Right cardiac atrium (tissue), 5 donors: ENCODE results near the gene LAMB3. TPM values are rescaled to one million over a fixed set of nuclear protein-coding genes. Genes with fewer than 3 reads are reported as not detected.
"Not testable (repeated sequence)": the region's sequence is repeated elsewhere in the genome, so short reads cannot be mapped to it uniquely, and the experiment has no call there.

Experiments used
- ATAC-seq, 2 donors: fragments of 200-7000 bp; cut with Tn5 transposase; one replicate each; pipeline versions ENCODE4 v1.8.0 to v1.9.1; 2020; ENCODE audit warnings: moderate library complexity in 2 of 2, mild to moderate bottlenecking in 1 of 2
- DNase-seq, 3 donors: peaks; one replicate each; pipeline ENCODE4 v3.0.0-alpha.2; 2020
- H3K27ac ChIP-seq: one replicate; pipeline ENCODE4 v1.5.1; 2013; ENCODE audit warnings: mild to moderate bottlenecking, low read length, control low read depth, moderate library complexity
- H3K27me3 ChIP-seq: one replicate; pipeline ENCODE4 v1.6.1; 2013; ENCODE audit not compliant: control insufficient read depth, insufficient read depth
- H3K4me1 ChIP-seq: one replicate; pipeline ENCODE4 v1.6.1; 2013; ENCODE audit warnings: low read length; ENCODE audit not compliant: control insufficient read depth, insufficient read depth
- H3K4me3 ChIP-seq: one replicate; pipeline ENCODE4 v1.5.1; 2013; ENCODE audit warnings: low read length, control low read depth
- H3K9me3 ChIP-seq: one replicate; pipeline ENCODE4 v1.6.1; 2013; ENCODE audit warnings: low read length; ENCODE audit not compliant: control insufficient read depth
- WGBS: extraction: QIAGEN DNeasy Blood & Tissue Kit; methylation state at CpG from one replicate; pipeline ENCODE4 v1.1.7; 2013; 5-methylcytosine and 5-hydroxymethylcytosine counted together
- intact Hi-C, 4 donors: fragments of 100-400 bp; cut with DNase I; formaldehyde crosslinking; loops; one replicate each; pipeline versions ENCODE4 v1.11.0 to v1.14.0; 2022 to 2023
- long read RNA-seq, 4 donors: library from polyadenylated mRNA; unstranded; transcript quantifications; one replicate each; pipeline ENCODE4 v2.0.0, GENCODE V29; 2020 to 2021
- polyA plus RNA-seq: library from polyadenylated mRNA; stranded (reverse); fragments of 200-250 nt; gene quantifications from one replicate; pipeline ENCODE4 v1.2.3, GENCODE V29; 2013
- total RNA-seq, 4 donors: library from RNA; stranded (reverse); fragmentation: NEBNext Ultra II Directional; extraction: Animal tissue kit (Norgen Biotek cat#: 25700); gene quantifications; one replicate each; pipeline ENCODE4 v1.2.1, GENCODE V29; 2021
- donor health status: healthy with polysubstance abuse.
- donor health status: DM: no; HTN: yes; CAD: no.
- donor health status: DM: no; HTN: no; CAD: no.
- donor health status: DM: no; HTN: yes; CAD: no; lungs with severe emphysema.
- donor health status: DM: yes; HTN: yes; CAD: no.

The LAMB3 gene
- 10 to 100 TPM in 2 of 4 donors, 1 to 10 TPM in 2; 3.0 to 13.7 (median 11.0) TPM for total RNA-seq
- polyA plus RNA-seq: 4.9 TPM
- long read RNA-seq, donor 1, partial matches to known transcripts: 30 of 31 reads
- long read RNA-seq, donor 1, other reads (novel, unspliced or antisense): 1 of 31 reads
- long read RNA-seq, donor 2, partial matches to known transcripts: 16 of 17 reads
- long read RNA-seq, donor 2, other reads (novel, unspliced or antisense): 1 of 17 reads
- long read RNA-seq, donor 3, partial matches to known transcripts: 16 of 16 reads
- long read RNA-seq, donor 3, other reads (novel, unspliced or antisense): 0 of 16 reads
- long read RNA-seq, donor 4, partial matches to known transcripts: 13 of 14 reads
- long read RNA-seq, donor 4, other reads (novel, unspliced or antisense): 1 of 14 reads

GRCh38 chr1:209652121-209652735, at the start of gene LAMB3:
Gene LAMB3 (minus strand): TSS chr1:209652425. CDS start chr1:209650944, 1,481 bp downstream.
- 76% methylated on average over 14 of the region's 14 CpGs for WGBS
- DNase-seq (no peak), ATAC-seq (no peak)
- no peaks in the 10 kb centered on the region for H3K27me3 ChIP-seq
- H3K4me1 ChIP-seq: peaks cover 22% of the 10 kb centered on the region
- peak within 1 kb of the TSS; percentile 7 for H3K27ac ChIP-seq
- H3K9me3 ChIP-seq: no peaks in the 10 kb centered on the region
- intact Hi-C loops: no loop called here
- H3K4me3 ChIP-seq: no peak within 1 kb of the TSS

GRCh38 chr1:209700686-209701085, 48.5 kb upstream of the LAMB3 start:
- H3K9me3 ChIP-seq, DNase-seq, H3K27me3 ChIP-seq, ATAC-seq, intact Hi-C loops, H3K4me1 ChIP-seq, H3K27ac ChIP-seq, H3K4me3 ChIP-seq: not testable (repeated sequence)

- WGBS: 74% methylated on average over 3 of the region's 3 CpGs
- Histone ChIP-seq H3K9me3 (no peaks in the 10 kb centered on the region), H3K4me3 (no peak overlapping the region), H3K27me3 (no peaks in the 10 kb centered on the region), H3K4me1 (peaks cover 7% of the 10 kb centered on the region), H3K27ac (no peak overlapping the region)
- DNase-seq: no peak
- peak; percentile 40 to 48 for ATAC-seq
- intact Hi-C loops: loop anchor here (5.0 to 10.0 kb wide), 4 partner anchors 48 to 92 kb away; no protein-coding TSS in a partner anchor
Observed at GRCh38 chr1:209697126-209697525, 44.9 kb upstream of the LAMB3 start.

DNA sequence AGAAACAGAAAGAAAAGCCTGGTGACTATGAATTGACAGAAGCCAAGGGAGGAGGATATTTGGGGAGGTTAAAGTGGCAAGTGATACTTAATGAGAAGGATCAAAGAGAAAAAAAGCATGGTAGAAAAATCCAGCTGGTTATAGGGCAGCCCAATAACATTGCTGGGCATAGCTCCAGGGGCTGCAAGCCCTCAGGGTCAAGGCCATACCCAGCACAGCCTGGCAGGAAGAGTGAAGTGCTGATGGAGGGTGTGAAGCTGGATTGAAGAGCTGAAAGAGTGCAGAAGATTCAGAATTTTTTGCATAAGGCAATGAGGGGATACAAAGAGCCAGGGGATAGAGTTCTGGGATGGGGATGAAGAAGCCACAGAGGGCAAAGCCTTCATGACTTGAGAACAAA, 44.4 kb upstream of the LAMB3 start:
- H3K27me3 ChIP-seq: no peaks in the 10 kb centered on the region
- no peak overlapping the region for H3K27ac ChIP-seq
- peaks cover 7% of the 10 kb centered on the region for H3K4me1 ChIP-seq
- no peaks in the 10 kb centered on the region for H3K9me3 ChIP-seq
- intact Hi-C loops: loop anchor here (5.0 to 10.0 kb wide), 4 partner anchors 48 to 92 kb away; no protein-coding TSS in a partner anchor
- no peak overlapping the region for H3K4me3 ChIP-seq
- no peak for ATAC-seq
- DNase-seq: no peak

DNA sequence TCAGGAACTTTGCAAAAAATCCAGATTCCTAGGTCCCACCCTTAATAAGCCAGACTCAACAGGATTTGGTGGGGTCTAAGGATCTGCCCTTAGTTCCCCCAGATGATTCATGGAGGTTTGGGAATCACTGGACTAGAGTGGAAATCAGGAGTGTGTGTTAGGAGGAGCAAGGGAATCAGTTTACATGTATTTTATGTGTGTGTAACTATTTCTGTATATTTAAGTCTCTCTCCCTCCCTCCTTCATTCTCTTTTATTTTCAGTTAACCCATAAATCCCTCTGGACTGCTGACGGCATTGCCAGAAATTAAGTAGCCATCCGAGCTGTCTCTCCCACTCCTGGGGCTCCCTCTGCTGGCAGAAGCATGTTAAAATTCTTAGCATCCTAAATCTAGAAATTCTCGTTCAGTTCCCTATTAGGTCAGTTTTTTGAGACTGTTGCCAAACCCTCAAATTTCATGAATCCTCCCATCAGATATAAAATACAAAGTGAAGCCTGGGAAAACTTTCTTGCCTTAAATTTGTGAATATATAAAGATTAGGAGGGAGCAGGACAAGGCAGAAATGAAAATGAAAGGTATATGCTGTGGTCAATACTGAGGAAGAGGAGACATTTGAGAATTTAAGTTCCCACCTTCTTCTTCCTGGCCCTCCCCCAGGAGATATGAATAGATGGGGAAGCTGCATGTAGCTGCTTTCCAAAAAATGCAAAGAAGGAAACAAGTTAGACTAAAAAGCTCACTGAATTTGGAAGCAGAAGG, 40.7 kb upstream of the LAMB3 start:
- WGBS: under 1% methylated on average over 3 of the region's 3 CpGs
- H3K9me3 ChIP-seq: no peaks in the 10 kb centered on the region
- peak; percentile 52 to 65 for ATAC-seq
- no peaks in the 10 kb centered on the region for H3K27me3 ChIP-seq
- DNase-seq: peak; percentile 82 to 86 (median 85)
- intact Hi-C loops: loop anchor here (2.0 to 10.0 kb wide), 5 partner anchors 52 to 116 kb away; no protein-coding TSS in a partner anchor
- no peak overlapping the region for H3K27ac ChIP-seq
- H3K4me3 ChIP-seq: no peak overlapping the region
- H3K4me1 ChIP-seq: peaks cover 19% of the 10 kb centered on the region

GRCh38 chr1:209692296-209692695, 40.1 kb upstream of the LAMB3 start:
- DNase-seq: no peak
- Histone ChIP-seq H3K4me3 (no peak overlapping the region), H3K27me3 (no peaks in the 10 kb centered on the region), H3K9me3 (no peaks in the 10 kb centered on the region), H3K4me1 (peaks cover 19% of the 10 kb centered on the region), H3K27ac (no peak overlapping the region)
- intact Hi-C loops: loop anchor here (2.0 to 10.0 kb wide), 5 partner anchors 53 to 115 kb away; no protein-coding TSS in a partner anchor
- 62% methylated on average over 4 of the region's 4 CpGs for WGBS
- ATAC-seq: no peak

DNA sequence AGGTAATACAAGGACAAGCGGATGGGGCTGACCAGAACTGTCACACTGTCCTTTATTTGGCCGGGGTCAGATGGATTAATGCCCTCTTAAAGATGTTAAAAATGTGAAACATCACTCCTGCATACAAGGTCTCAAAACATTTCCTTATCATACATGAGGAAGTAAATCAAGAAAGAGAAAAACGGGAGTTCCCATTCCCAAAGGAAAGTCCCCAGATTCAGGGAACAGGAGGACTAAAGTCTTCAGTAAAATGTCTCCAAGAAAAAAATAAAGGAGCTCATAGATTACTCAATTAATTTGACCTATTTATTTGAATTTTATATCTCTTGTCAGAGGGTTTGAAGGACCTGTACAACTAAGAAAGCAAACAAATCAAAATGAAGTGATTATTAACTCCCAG, 39.0 kb upstream of the LAMB3 start:
- peaks cover 13% of the 10 kb centered on the region for H3K4me1 ChIP-seq
- intact Hi-C loops: loop anchor here (5.0 to 10.0 kb wide), 4 partner anchors 54 to 114 kb away; no protein-coding TSS in a partner anchor
- H3K27ac ChIP-seq: no peak overlapping the region
- ATAC-seq (no peak), DNase-seq (no peak)
- H3K27me3 ChIP-seq: no peaks in the 10 kb centered on the region
- H3K9me3 ChIP-seq: no peaks in the 10 kb centered on the region
- WGBS: 57% methylated on average over 3 of the region's 3 CpGs
- H3K4me3 ChIP-seq: no peak overlapping the region

DNA sequence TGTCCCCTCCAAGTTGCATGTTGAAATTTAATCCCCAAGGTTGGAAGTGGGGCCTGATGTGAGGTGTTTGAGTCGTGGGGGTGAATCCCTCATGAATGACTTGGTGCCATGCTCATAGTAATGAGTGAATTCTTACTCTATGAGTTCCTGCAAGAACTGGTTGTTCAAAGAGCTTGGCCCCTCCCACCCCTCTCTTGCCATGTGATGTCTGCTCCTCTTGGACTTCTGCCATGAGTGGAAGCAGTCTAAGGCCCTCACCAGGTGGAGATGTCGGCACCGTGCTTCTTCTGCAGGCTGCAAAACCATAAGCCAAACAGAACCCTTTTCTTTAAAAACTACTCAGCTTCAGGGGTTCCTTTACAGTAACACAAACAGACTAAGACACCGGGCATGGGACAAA, 37.3 kb upstream of the LAMB3 start:
- intact Hi-C loops: loop anchor here in 1 of 4 donors (5.0 kb wide), 1 partner anchor 47 kb away; no protein-coding TSS in a partner anchor
- Histone ChIP-seq H3K27me3 (no peaks in the 10 kb centered on the region), H3K9me3 (no peaks in the 10 kb centered on the region), H3K4me3 (no peak overlapping the region), H3K4me1 (peaks cover 17% of the 10 kb centered on the region), H3K27ac (no peak overlapping the region)
- no peak for ATAC-seq
- WGBS: 45% methylated on average over 4 of the region's 4 CpGs
- DNase-seq: peak in 1 of 3 donors; percentile 52

DNA sequence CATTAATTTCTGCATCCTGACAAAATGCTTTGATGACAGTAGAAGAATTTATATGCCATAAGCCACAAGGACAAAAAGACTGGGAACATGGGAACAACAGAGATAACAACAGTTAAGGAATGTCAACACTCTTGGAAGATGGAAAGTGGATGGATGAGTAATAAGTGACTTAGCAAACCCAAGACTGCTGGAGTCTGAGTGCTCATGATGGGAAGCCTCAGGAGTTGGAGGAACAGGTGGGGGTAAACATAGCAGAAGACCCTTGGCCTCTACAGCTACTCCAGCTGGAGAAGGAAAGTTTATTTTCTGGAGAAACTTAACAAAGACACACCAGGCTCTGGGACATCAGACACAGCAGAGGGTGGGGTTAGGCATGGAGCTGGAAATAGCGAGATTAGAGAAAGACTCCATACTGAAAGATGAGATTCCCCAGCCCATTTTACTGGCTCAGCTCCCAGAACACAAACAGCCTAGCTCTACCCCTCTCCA, 36.6 kb upstream of the LAMB3 start:
- H3K27me3 ChIP-seq: no peaks in the 10 kb centered on the region
- H3K27ac ChIP-seq: peak overlapping the region; percentile 62
- 31% methylated on average over 1 of the region's 1 CpG for WGBS
- H3K9me3 ChIP-seq: no peaks in the 10 kb centered on the region
- H3K4me3 ChIP-seq: no peak overlapping the region
- peaks cover 17% of the 10 kb centered on the region for H3K4me1 ChIP-seq
- ATAC-seq (peak; percentile 67 to 77), DNase-seq (peak in 1 of 3 donors; percentile 53)
- intact Hi-C loops: loop anchor here in 1 of 4 donors (5.0 kb wide), 1 partner anchor 46 kb away; no protein-coding TSS in a partner anchor

GRCh38 chr1:209686322-209686721, 34.1 kb upstream of the LAMB3 start:
- H3K9me3 ChIP-seq: no peaks in the 10 kb centered on the region
- no peak overlapping the region for H3K4me3 ChIP-seq
- intact Hi-C loops: loop anchor here in 1 of 4 donors (5.0 kb wide), 1 partner anchor 44 kb away; no protein-coding TSS in a partner anchor
- DNase-seq (no peak), ATAC-seq (no peak)
- H3K27me3 ChIP-seq: no peaks in the 10 kb centered on the region
- H3K27ac ChIP-seq: no peak overlapping the region
- WGBS: 45% methylated on average over 4 of the region's 4 CpGs
- H3K4me1 ChIP-seq: peaks cover 17% of the 10 kb centered on the region
